AG08396 (cell line): ENCODE measurements around the gene EID2B.

Experiments
- DNase-seq: peaks from one replicate; pipeline ENCODE4 v3.0.0; 2012; ENCODE audit warnings: low spot score, mixed read lengths

The EID2B gene

DNA sequence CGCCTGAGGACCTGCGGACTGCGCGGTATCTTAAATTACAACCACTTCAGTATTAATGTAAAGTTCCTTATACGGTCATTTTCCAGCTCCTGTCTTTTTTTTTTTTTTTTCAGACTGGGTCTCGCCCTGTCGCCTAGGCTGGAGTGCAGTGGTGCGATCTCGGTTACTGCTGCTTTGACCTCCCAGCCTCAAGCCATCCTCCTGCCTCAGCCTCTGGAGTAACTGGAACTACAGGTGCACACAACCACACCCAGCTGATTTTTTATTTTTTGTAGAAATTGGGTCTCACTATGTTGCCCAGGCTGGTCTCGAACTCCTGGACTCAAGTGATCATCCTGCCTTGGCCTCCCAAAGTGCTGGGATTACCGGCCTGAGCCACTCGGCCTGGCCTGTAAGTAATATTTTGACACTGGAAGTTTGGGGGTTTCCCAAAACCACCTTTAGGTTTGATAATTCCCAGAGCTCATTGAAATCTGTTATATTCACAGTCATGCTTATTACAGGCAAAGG, 406 bp upstream of the EID2B start:
- DNase-seq: no peak

DNA sequence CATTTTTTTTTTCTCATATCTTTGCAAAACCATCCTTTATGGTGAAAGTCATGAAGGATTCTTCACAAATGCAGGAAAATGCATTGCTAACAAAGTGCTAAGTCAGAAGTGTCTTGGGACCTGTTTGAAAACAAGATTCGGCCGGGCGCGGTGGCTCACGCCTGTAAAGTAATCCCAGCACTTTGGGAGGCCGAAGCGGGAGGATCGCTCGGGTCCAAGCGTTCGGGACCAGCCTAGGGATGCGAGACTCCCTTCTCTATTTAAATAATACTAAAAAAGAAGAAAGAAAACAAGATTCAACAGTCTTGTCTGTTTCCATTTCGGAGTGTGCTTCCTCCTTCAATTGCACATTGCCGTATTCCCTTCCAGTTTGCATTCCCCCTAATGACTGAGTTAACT, 819 bp downstream of the EID2B start:
- DNase-seq: no peak

DNA sequence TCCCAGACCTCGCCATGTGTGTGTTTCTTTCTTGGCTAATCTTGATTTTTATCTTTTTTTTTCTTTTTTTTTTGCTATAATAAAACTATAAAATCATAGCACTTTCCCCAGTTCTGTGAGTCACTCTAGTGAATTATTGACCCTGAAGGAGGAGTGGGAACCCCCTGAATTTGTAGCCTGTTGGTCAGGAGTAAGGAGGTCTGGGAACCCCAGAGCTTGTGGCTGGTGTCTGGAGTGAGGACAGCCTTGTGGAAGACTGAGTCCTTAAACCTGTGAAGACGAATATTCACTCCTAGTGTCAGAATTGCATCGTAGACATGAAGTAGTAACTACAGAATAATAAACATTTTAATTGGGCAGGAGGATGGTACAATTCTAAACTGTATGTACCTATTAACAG, 7.4 kb downstream of the EID2B start:
- DNase-seq: no peak

DNA sequence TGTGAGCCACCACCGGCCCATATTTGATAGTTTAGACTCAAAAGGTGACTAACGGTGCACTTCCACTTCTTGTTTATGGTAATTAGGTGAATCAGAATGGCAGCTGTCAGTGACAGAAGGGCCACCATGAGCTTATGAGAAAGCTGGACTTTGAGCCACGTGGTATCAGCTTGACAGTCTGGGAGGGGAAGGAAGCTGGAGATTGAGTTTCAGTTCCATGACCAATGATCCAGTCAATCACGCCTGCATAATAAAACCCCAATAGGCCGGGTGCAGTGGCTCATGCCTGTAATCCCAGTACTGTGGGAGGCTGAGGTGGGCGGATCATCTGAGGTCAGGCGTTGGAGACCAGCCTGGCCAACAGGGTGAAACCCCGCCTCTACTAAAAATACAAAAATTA, 8.2 kb downstream of the EID2B start:
- no peak for DNase-seq

DNA sequence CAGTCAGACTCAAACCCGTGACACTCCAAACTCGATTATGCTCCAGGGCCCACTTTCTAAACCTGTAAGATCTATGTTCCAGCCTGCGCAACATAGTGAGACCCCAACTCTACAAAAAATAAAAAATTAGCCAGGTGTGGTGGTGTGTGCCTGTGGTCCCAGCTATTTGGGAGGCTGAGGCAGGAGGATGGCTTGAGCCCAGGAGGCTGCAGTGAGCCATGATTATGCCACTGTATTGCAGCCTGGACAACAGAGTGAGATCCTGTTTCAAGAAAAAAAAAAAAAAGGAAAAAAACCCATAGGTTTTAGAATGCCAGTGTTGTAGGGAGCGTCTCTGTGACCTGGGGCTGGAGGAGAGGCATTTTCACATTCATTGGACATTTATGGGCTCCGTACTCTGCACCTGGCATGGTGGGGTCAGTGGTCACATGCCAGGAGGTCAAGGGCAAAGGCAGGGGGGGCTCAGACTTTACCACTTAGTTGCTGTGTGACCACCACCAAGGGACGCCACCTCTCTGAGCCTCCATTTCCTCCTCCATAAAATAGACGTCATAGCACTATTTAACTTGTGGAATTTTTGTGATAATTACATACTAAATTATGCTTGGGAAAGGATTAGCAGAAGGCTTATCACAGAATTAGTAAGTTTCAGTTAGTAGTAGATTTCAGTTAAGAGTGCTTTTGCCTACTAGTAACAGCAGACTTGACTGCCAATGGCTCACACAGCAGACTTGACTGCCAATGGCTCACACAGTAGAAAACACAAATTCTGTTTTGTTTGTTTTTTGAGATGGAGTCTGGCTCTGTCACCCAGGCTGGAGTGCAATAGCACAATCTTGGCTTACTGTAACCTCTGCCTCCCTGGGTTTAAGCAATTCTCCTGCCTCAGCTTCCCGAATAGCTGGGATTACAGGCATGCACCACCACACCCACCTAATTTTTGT, 11.8 kb downstream of the EID2B start:
- no peak for DNase-seq

DNA sequence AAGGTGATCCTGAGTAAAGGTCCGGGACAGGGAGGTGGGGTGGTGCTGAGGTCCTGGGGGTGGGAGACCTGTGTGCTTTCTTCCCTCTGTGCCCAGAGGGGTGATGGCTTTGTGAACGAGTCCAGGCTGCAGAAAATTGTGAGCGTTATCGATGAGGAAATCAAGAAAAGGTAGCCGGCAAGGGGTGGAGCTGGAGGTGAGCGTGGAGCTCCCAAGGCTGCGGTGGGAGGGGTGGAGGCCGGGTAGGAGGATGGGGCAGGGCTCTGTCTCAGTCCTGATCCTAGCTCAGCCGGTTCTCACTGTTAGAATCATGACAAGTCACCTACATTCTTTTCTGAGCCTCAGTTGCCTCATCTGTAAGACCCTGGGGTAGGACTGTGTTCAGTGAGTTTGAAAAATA, 13.7 kb downstream of the EID2B start:
- DNase-seq: no peak

DNA sequence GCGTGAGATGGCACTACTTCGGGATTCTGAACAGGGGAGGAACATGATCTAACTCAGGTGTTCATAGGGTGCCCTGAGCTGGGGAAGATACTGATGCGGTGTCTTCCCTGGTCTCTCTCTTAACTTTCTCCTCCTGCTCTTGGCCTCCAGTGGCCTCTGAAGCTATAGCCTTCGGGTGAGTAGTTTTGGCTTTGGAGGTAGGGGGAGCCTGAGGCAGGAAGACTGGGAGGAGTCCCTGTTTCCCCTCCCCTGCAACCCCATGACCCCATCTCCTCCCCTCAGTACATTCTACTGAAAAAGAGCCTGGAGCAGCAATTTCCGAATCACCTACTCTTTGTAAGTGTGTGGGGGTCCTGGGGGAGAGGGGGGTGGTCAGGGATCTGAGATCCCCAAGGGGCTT, 14.2 kb downstream of the EID2B start:
- no peak for DNase-seq

DNA sequence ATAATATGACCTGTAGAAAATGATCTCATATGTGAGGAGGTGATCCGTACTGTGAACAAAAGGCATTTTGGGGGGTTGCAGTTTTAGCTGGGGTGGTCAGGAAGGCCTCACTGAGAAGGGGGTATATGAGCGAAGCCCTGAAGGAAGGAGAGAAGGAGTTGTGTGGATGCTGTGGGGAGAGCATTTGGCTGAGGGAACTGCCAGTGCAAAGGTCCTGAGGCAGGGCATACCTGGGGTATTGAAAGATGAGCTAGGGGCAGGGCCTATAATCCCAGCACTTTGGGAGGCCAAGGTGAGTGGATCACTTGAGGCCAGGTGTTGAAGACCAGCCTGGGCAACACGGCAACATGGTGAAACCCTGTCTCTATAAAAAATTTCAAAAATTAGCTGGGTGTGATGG, 15.2 kb downstream of the EID2B start:
- no peak for DNase-seq

DNA sequence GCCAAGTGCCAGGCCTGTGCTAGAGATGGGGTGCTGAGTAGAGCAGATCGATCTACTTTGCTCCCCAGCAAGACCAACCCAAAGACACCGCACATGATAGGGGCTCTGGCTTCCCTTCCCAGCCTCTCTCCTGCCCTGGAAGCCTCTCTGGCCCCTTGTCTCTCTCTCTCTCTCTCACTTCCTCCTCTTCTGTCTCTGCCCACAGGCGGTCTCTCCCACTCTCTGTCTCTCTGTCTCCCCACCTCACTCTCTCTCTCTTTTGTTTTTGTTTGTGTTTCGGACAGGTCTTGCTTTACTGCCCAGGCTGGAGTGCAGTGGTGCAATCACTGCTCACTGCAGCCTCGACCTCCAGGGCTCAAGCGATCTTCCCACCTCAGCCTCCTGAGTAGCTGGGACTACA, 16.4 kb downstream of the EID2B start:
- no peak for DNase-seq

DNA sequence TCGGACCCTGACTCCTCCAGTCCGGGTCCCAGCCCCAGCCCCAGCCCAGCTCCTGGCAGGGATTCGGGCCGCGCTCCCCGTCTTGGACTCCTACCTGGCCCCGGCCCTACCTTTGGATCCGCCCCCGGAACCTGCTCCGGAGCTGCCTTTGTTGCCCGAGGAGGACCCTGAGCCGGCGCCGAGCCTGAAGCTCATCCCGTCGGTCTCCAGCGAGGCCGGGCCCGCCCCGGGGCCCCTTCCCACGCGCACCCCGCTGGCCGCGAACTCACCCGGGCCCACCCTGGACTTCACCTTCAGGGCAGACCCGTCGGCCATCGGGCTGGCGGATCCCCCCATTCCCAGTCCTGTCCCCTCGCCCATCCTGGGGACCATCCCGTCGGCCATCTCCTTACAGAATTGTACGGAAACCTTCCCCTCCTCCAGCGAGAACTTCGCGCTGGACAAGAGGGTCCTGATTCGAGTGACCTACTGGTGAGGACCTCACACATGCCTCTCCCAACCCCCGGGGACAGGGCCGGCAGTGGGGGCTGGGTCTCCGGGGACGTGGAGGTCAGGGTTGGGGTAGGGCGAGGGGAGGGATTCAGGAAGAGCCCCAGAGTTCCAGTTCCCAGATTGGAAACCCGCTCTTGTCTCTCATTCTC, 17.0 kb downstream of the EID2B start:
- DNase-seq: no peak

DNA sequence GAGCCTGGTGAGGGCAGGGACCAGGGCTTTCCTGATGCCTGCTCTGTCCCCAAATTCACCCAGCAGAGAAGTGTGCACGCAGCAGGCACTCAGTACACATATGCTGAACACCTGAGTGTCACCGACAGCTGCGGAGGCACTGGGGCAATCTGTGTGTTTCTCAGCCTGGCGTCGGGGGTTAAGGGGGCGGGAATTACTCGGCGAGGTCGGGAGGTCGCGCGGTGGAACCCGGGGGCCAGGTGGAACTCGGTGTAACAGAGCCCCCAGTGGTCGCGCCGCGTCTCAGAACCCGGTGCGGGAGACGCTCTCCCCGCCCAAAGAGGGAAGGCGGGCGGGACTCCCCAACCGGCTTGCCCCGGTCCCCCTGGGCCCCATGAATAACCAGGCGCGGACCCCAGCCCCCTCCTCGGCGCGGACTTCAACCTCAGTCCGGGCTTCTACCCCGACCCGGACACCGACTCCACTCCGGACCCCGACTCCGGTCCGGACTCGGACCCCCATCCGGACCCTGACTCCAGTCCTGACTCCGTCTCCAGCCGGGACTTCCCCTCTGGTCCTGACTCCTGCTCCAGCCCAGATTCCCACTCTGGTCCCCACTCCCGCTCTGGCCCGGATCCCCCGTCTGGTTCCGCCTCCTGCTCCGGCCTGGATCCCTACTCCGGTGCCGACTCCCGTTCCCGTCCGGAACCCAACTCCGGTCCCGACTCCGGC, 17.7 kb downstream of the EID2B start, which contains the start of gene SELENOV:
Gene SELENOV, plus strand, starts transcription at position 300 of the 711 bp plus-strand sequence. Its CDS starts 74 bp downstream, at position 374.
- no peak for DNase-seq

DNA sequence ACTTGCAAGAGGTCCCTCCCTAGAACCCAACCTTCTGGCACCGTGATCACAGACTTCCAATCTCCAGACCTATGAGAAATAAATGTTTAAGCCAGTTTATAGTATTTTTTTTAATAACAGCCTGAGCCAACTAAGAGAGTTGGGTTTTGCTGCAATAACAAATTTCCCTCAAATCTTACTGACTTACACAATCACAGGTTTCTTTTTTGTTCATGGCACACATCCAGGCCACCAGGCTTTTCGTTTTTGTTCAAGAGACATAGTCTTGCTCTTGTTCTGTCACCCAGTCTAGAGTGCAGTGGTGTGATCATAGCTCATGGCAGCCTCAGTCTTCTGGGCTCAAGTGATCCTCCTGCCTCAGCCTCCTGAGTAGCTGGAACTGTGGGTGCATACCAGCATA, 19.7 kb downstream of the EID2B start:
- DNase-seq: no peak

DNA sequence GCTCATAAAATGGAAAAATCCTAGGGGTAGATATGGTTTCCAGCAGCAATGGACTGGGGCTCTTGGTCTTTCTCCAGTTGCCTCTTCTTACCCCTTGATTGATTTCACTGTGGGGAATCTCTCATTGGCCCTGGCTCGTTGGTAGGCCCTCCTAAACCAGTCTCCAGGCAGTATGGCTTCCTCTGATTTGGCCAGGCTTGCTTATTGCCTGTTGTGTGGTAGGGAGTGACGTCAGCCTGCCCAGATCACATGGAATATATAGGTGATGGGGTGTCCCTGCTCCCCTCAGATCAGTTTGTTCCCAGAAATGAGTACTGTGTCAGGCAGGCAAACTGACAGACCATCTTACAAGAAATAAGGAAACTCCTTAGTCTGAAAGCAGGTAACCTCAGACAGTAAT, 23.4 kb downstream of the EID2B start:
- DNase-seq: no peak

DNA sequence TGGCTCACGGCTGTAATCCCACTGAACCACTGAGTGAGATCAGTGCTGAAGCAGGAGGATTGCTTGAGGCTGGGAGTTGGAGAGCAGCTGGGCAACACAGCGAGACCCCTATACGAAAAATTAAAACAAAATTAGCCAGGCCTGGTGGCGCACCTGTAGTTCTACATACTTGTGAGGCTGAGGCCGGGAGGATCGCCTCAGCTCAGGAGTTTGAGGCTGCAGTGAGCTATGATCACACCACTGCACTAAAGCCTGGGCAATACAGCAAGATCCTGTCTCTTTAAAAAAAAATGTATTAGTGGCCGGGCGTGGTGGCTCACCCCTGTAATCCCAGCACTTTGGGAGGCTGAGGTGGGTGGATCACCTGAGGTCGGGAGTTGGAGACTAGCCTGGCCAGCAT, 24.0 kb downstream of the EID2B start:
- DNase-seq: no peak

DNA sequence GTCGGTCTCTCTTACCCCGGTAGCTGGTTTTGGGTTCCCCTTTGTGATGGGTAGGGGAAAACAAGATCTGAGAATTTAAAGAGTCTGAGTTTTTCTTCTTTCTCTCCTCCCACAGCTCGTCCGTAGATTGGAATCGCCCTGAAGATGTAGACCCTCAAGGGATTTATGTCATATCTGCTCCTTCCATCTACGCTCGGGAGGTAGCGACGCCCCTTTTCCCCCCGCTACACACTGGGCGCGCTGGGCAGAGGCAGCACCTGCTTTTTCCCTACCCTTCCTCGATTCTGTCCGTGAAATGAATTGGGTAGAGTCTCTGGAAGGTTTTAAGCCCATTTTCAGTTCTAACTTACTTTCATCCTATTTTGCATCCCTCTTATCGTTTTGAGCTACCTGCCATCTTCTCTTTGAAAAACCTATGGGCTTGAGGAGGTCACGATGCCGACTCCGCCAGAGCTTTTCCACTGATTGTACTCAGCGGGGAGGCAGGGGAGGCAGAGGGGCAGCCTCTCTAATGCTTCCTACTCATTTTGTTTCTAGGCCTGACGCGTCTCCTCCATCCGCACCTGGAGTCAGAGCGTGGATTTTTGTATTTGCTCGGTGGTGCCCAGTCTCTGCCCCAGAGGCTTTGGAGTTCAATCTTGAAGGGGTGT, 24.8 kb downstream of the EID2B start:
- DNase-seq: no peak

DNA sequence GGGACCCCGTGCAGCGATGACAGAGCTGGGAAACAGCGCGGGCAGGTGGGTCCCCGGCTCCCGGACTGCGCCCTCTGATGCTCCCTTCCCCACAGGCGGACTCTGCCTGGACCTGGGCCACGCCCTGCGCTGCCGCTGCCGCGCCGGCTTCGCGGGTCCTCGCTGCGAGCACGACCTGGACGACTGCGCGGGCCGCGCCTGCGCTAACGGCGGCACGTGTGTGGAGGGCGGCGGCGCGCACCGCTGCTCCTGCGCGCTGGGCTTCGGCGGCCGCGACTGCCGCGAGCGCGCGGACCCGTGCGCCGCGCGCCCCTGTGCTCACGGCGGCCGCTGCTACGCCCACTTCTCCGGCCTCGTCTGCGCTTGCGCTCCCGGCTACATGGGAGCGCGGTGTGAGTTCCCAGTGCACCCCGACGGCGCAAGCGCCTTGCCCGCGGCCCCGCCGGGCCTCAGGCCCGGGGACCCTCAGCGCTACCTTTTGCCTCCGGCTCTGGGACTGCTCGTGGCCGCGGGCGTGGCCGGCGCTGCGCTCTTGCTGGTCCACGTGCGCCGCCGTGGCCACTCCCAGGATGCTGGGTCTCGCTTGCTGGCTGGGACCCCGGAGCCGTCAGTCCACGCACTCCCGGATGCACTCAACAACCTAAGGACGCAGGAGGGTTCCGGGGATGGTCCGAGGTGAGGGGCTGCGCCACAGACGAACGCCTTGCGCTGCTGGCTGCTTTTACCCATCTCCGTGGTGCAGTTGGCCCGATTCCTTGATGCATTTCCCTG, 25.5 kb downstream of the EID2B start:
- peak; percentile 86 for DNase-seq

DNA sequence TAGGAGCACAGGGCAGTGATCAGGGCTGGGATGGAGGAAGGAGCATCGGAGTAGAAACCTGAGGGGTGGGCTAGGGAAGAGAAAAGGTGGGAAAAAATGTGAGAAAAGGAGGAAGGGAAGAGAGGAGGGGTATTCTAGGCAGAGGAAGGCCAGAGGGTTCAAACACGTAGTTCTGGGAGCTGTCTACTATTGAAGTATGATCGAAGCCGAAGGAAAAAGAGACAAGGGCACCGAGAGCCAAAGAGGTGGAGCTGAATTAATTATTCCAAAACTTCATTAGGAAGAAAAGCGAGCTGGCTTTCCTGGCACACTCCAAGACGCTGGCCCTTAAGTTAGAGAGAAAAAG, 26.1 kb downstream of the EID2B start:
- no peak for DNase-seq

DNA sequence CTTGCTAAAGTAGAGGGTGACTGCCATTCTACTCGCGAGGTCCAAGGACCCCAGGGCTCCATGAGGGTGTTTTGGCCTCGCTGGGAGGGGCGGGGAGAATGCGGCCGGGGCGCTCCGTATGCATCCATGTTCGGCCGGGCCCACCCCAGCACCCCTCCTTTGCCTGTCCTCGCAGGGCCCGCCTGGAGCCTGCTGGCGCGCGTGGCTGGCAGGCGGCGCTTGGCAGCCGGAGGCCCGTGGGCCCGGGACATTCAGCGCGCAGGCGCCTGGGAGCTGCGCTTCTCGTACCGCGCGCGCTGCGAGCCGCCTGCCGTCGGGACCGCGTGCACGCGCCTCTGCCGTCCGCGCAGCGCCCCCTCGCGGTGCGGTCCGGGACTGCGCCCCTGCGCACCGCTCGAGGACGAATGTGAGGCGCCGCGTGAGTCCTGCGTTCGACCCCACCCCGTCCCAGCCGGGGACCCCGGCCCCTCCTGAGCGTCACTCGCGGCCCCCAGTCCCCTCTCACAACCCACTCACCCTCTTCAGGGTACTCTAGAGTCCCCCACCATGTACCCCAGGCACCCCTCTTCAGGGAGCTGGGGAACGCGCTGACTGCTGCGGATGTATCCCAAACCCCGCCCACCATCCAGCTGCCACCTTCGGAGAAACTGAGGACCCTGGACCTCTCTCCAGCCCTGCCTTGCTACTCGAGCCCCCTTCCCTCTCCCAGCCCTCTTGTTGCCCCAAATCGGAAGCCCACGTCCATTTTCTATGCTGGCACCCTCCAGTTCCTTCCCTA, 29.8 kb downstream of the EID2B start:
- DNase-seq: peak; percentile 93

DNA sequence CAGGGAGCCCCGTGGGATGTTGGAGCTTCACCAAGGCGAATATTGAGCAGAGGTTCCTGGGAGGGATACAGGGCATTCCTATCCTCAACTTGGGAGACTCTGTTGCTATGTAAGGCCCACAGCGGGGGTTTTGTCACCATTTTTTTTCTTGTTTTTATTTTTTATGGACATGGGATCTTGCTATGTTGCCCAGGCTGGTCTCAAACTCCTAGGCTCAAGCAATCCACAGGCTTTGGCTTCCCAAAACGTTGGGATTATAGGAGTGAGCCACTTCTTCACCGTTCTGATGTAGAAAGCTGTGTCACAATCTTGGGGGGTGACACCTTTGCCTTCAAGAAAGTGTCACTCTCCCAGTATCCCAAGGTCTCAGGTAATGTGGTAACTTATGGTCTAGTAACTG, 31.3 kb downstream of the EID2B start:
- no peak for DNase-seq

DNA sequence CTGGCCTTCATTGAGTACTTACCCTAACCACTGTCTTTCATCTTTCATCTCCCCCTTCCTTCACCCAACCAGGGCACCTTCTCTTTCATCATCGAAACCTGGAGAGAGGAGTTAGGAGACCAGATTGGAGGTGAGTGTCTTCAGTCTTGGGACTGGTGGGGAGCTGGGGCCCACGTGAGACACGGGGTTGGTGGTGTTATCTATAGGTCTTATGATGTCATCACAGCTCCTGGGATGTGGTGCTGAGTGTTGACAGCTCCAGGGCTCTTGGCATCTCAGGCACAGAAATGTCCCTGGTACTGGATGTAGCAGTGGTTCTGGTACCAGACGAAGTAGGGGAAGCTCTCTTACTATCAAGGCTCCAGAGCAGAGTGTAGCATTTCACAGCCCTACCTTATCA, 32.1 kb downstream of the EID2B start:
- no peak for DNase-seq

DNA sequence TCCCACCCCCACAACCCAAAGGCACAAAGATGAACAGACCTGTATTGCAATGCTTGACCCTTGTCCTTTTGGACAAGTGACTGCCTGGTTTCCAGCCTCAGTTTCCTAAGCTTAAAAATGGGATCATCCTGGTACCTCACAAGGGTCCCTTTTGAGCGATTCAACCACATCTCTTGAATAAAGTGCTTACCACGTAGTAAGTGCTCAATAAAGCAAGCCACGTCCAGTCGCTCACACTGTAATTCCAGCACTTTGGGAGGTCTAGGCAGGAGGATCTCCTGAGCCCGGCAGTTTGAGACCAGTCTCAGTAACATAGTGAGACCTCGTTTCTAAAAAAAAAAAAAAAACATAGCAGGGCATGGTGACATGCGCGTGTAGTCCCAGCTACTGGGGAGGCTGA, 32.7 kb downstream of the EID2B start:
- no peak for DNase-seq
